ENCODE data around the gene ITGAD. TPM values are rescaled to one million over a fixed set of nuclear protein-coding genes. Genes with fewer than 3 reads are reported as not detected.

ITGAD gene
- total RNA-seq, 4 donors from 2014 or later, result 0.19 TPM; not detected in 3

DNA sequence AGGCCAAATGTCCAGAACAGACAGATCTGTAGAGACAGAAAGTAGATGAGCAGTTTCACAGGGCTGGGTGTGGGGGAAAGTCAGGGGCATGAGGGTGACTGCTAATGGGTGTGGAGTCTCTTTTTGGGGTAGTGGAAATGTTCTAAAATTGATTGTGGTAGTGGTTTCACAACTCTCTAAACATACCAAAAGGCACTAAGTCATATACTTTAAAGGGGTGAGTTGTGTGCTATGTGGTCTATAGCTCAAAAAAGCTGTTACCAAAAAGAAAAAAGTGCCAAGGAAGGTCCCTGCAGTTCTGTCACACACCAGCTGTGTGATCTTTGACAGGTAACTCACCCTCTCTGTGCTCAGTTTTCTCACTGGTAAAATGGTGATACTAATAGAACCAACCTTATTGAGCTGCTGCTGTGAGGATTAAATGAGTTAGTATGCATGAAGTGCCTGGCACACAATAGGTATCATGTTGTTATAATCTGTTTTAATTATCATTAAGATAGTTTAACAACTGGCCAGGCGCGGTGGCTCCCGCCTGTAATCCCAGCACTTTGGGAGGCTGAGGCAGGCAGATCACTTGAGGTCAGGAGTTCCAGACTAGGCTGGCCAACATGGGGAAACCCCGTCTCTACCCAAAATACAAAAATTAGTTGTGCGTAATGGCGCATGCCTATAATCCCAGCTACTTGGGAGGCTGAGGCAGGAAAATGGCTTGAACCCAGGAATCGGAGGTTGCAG lies 27.8 kb upstream of the ITGAD start:
- WGBS, 2 donors, result 60 to 93% methylated on average over 1 to 7 of the region's 7 CpGs

DNA sequence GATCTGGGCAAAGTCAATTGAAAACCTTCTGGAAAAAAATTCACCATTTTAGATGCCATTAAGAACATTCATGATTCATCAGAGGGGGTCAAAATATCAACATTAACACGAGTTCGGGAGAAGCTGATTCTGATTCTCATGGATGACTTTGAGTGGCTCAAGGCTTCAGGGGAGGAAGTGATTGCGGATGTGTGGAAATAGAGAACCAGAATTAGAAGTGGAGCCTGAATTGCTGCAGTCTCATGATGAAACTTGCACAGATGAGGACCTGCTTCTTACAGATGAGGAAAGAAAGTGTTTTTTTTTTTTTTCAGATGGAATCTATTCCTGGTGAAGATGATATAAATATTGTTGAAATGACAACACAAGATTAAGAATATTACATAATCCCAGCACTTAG lies 25.3 kb upstream of the ITGAD start:
- 59 to 70% methylated on average over 3 of the region's 3 CpGs for WGBS, 2 donors
- no peak for TF ChIP-seq POLR2A (IDR thresholded peaks at IDR 0.05)
- TF ChIP-seq, protein P1, sequence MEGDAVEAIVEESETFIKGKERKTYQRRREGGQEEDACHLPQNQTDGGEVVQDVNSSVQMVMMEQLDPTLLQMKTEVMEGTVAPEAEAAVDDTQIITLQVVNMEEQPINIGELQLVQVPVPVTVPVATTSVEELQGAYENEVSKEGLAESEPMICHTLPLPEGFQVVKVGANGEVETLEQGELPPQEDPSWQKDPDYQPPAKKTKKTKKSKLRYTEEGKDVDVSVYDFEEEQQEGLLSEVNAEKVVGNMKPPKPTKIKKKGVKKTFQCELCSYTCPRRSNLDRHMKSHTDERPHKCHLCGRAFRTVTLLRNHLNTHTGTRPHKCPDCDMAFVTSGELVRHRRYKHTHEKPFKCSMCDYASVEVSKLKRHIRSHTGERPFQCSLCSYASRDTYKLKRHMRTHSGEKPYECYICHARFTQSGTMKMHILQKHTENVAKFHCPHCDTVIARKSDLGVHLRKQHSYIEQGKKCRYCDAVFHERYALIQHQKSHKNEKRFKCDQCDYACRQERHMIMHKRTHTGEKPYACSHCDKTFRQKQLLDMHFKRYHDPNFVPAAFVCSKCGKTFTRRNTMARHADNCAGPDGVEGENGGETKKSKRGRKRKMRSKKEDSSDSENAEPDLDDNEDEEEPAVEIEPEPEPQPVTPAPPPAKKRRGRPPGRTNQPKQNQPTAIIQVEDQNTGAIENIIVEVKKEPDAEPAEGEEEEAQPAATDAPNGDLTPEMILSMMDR (IDR thresholded peaks at IDR 0.05), result no peak
- Histone ChIP-seq H3K4me1 (no peaks in the 10 kb centered on the region), H3K9me3 (no peaks in the 10 kb centered on the region), H3K36me3 (no peaks in the 10 kb centered on the region), H3K4me3 (no peak overlapping the region), H3K27ac (no peak overlapping the region), H3K27me3 (peaks cover 0 to 39% (median 0%) of the 10 kb centered on the region in 4 donors)
- intact Hi-C loops (cut with DNase I), result no loop called here
- no peak for DNase-seq

More for the DNA sequence above, 27.8 kb upstream of the ITGAD start:
- TF ChIP-seq, protein P1 (IDR thresholded peaks at IDR 0.05), result no peak
- no peak for TF ChIP-seq POLR2A (IDR thresholded peaks at IDR 0.05)
- Histone ChIP-seq H3K4me1 (no peaks in the 10 kb centered on the region), H3K9me3 (no peaks in the 10 kb centered on the region), H3K36me3 (no peaks in the 10 kb centered on the region), H3K27me3 (peaks cover 0 to 39% (median 0%) of the 10 kb centered on the region in 4 donors), H3K4me3 (no peak overlapping the region), H3K27ac (no peak overlapping the region)
- no peak for DNase-seq
- intact Hi-C loops (cut with DNase I), result no loop called here

DNA sequence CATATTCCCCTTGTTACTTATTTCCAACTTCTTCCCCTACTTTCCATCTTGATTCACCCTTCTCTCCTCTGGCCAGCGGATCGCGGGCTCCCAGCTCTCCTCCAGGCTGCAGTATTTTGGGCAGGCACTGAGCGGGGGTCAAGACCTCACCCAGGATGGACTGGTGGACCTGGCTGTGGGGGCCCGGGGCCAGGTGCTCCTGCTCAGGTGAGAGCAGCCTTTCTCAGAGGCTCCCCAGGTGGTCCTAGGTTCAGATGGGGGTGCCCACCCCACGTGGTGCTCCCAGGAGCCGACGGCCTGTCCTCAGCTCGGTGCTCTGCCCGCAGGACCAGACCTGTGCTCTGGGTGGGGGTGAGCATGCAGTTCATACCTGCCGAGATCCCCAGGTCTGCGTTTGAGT lies 22.1 kb upstream of the ITGAD start:
- no peak for DNase-seq
- H3K27ac ChIP-seq, result no peak overlapping the region
- no peak overlapping the region for H3K4me3 ChIP-seq
- intact Hi-C loops (cut with DNase I), result no loop called here
- H3K9me3 ChIP-seq, result peaks cover 0 to 5% (median 0%) of the 10 kb centered on the region in 3 donors
- WGBS, 2 donors, result 86% methylated on average over 8 to 10 of the region's 12 CpGs
- TF ChIP-seq, protein P1 (IDR thresholded peaks at IDR 0.05), result no peak
- no peak for TF ChIP-seq POLR2A (IDR thresholded peaks at IDR 0.05)
- H3K27me3 ChIP-seq, result peaks cover 0 to 50% (median 0%) of the 10 kb centered on the region in 4 donors
- no peaks in the 10 kb centered on the region for H3K36me3 ChIP-seq
- H3K4me1 ChIP-seq, result no peaks in the 10 kb centered on the region

DNA sequence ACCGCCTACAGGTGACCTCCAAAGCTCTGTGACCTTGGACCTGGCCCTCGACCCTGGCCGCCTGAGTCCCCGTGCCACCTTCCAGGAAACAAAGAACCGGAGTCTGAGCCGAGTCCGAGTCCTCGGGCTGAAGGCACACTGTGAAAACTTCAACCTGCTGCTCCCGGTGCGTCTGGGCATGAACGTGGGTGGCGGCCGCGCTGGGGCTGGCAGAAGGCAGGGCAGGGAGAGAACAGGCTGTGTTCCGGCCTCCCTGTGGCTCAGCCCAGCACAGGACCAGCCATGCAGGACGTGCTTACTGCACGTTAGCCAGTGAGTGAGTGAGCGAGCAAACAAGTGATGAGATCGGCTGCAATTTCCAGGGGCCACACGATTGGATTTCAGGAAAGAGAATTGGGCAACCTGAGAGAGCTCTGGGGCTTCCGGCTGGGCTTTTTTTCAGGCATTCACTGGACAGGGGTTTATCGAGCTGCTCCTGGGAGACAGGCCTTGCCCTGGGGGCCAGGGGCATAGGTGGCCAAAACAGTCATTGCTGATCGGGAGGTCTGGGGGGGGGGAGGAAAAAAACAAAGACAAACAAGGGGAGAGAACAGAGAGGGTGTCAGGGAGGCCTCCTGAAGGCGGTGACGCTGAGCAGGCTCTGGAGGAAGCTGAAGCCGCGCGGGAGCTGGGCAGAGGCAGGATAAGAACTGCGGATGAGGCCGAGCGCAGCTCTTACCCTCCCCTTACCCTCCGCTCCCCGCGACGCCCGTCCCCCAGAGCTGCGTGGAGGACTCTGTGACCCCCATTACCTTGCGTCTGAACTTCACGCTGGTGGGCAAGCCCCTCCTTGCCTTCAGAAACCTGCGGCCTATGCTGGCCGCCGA lies 21.3 kb upstream of the ITGAD start:
- intact Hi-C loops (cut with DNase I), result no loop called here
- Histone ChIP-seq H3K4me3 (no peak overlapping the region), H3K9me3 (peaks cover 0 to 5% (median 0%) of the 10 kb centered on the region in 3 donors), H3K27me3 (peaks cover 0 to 57% (median 0%) of the 10 kb centered on the region in 4 donors), H3K27ac (no peak overlapping the region), H3K36me3 (no peaks in the 10 kb centered on the region), H3K4me1 (no peaks in the 10 kb centered on the region)
- 72 to 83% methylated on average over 19 to 23 of the region's 42 CpGs for WGBS, 2 donors
- no peak for TF ChIP-seq POLR2A (IDR thresholded peaks at IDR 0.05)
- TF ChIP-seq, protein P1 (IDR thresholded peaks at IDR 0.05), result no peak
- no peak for DNase-seq

DNA sequence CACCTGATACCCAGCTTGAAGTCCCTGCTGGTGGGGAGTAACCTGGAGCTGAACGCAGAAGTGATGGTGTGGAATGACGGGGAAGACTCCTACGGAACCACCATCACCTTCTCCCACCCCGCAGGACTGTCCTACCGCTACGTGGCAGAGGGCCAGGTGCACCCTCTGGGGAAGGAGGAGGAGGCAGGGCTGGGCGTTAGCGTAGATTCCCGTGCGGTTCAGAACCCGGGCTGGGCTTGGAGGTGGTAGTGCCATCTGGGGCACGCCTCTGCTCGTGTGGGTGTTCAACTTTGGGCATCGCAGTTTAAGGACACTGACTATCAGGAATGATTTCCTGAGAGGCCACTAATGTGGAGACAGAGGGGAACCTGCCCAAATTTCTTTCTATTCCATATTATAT lies 19.9 kb upstream of the ITGAD start:
- Histone ChIP-seq H3K36me3 (no peaks in the 10 kb centered on the region), H3K4me1 (no peaks in the 10 kb centered on the region), H3K4me3 (no peak overlapping the region), H3K27ac (no peak overlapping the region), H3K9me3 (peaks cover 0 to 5% (median 0%) of the 10 kb centered on the region in 3 donors), H3K27me3 (peaks cover 0 to 59% (median 0%) of the 10 kb centered on the region in 4 donors)
- TF ChIP-seq, protein P1 (IDR thresholded peaks at IDR 0.05), result no peak
- no peak for TF ChIP-seq POLR2A (IDR thresholded peaks at IDR 0.05)
- 51 to 74% methylated on average over 12 to 14 of the region's 14 CpGs for WGBS, 2 donors
- no peak for DNase-seq
- intact Hi-C loops (cut with DNase I), result no loop called here

Measured in esophagus squamous epithelium (tissue), 5 donors.